H9 (cell line): ENCODE measurements around the gene HSPG2. TPM values are rescaled to one million over a fixed set of nuclear protein-coding genes. Genes with fewer than 3 reads are reported as not detected.
A peak's percentile ranks its signal among the peaks of the same experiment; 100 is the strongest.

Experiments used
- DNase-seq: peaks from one replicate; pipeline ENCODE4 v3.0.0-alpha.2; 2017
- H2AFZ ChIP-seq: one replicate; pipeline ENCODE4 v1.6.1; 2013; ENCODE audit warnings: mild to moderate bottlenecking, low read length, control low read depth, moderate library complexity
- H2AK5ac ChIP-seq: 2 replicates; pipeline ENCODE4 v1.6.1; 2013; ENCODE audit warnings: low read length, control low read depth, mixed read lengths; ENCODE audit not compliant: insufficient read length
- H2BK120ac ChIP-seq: one replicate; pipeline ENCODE4 v1.6.1; 2013; ENCODE audit warnings: low read depth, mild to moderate bottlenecking, low read length, control low read depth, inconsistent platforms; ENCODE audit not compliant: poor library complexity, severe bottlenecking
- H2BK12ac ChIP-seq: 2 replicates; pipeline ENCODE4 v1.6.1; 2013; ENCODE audit warnings: low read length, control low read depth, mixed read lengths, low read depth; ENCODE audit not compliant: insufficient read length
- H2BK15ac ChIP-seq: 2 replicates; pipeline ENCODE4 v1.6.1; 2013; ENCODE audit warnings: low read depth, low read length, control low read depth
- H2BK20ac ChIP-seq: one replicate; pipeline ENCODE4 v1.6.1; 2013; ENCODE audit warnings: low read depth, mild to moderate bottlenecking, low read length, control low read depth, inconsistent platforms; ENCODE audit not compliant: poor library complexity, severe bottlenecking
- H2BK5ac ChIP-seq: 2 replicates; pipeline ENCODE4 v1.6.1; 2013; ENCODE audit warnings: low read length, control low read depth, mixed read lengths; ENCODE audit not compliant: insufficient read length
- H3K14ac ChIP-seq: 2 replicates; pipeline ENCODE4 v1.6.1; 2013; ENCODE audit warnings: low read length, control low read depth; ENCODE audit not compliant: insufficient read depth
- H3K18ac ChIP-seq: 2 replicates; pipeline ENCODE4 v1.6.1; 2013; ENCODE audit warnings: low read depth, mild to moderate bottlenecking, mixed read lengths, low read length, control low read depth; ENCODE audit not compliant: insufficient read length
- H3K23ac ChIP-seq: 2 replicates; pipeline ENCODE4 v1.6.1; 2013; ENCODE audit warnings: low read length, control low read depth, mixed read lengths, low read depth; ENCODE audit not compliant: insufficient read length
- H3K23me2 ChIP-seq: 2 replicates; pipeline ENCODE4 v1.6.1; 2013; ENCODE audit warnings: low read depth, mild to moderate bottlenecking, mixed read lengths, low read length, control low read depth; ENCODE audit not compliant: insufficient read length, poor library complexity, severe bottlenecking
- H3K27ac ChIP-seq: 2 replicates; pipeline ENCODE4 v1.5.1; 2013; ENCODE audit warnings: low read length, control low read depth, mixed read lengths, low read depth; ENCODE audit not compliant: insufficient read length
- H3K27me3 ChIP-seq: 2 replicates; pipeline ENCODE4 v1.6.1; 2013; ENCODE audit warnings: low read length, control low read depth, inconsistent platforms; ENCODE audit not compliant: insufficient read depth
- H3K4ac ChIP-seq: 2 replicates; pipeline ENCODE4 v1.6.1; 2013; ENCODE audit warnings: low read depth, mild to moderate bottlenecking, control low read depth, inconsistent platforms, low read length, moderate library complexity
- H3K4me1 ChIP-seq: 2 replicates; pipeline ENCODE4 v1.6.1; 2013; ENCODE audit warnings: low read length, control low read depth, inconsistent platforms; ENCODE audit not compliant: insufficient read depth
- H3K4me2 ChIP-seq: 2 replicates; pipeline ENCODE4 v1.6.1; 2013; ENCODE audit warnings: low read length, control low read depth, mixed read lengths; ENCODE audit not compliant: insufficient read length, insufficient read depth
- H3K56ac ChIP-seq: 2 replicates; pipeline ENCODE4 v1.6.1; 2013; ENCODE audit warnings: low read depth, mild to moderate bottlenecking, mixed read lengths, low read length, control low read depth; ENCODE audit not compliant: insufficient read length
- H3K79me1 ChIP-seq: 2 replicates; pipeline ENCODE4 v1.6.1; 2013; ENCODE audit warnings: low read depth, mild to moderate bottlenecking, moderate library complexity, low read length, control low read depth, inconsistent platforms; ENCODE audit not compliant: insufficient read depth, poor library complexity, severe bottlenecking
- H3K79me2 ChIP-seq: 2 replicates; pipeline ENCODE4 v1.6.1; 2013; ENCODE audit warnings: low read length, control low read depth, inconsistent platforms; ENCODE audit not compliant: insufficient read depth
- H3K9ac ChIP-seq: 2 replicates; pipeline ENCODE4 v1.6.1; 2013; ENCODE audit warnings: low read length, control low read depth, mixed read lengths; ENCODE audit not compliant: insufficient read length; ENCODE audit errors: extremely low read depth
- H3K9me3 ChIP-seq: one replicate; pipeline ENCODE4 v1.6.1; 2013; ENCODE audit warnings: low read depth, low read length, inconsistent platforms; ENCODE audit not compliant: control insufficient read depth
- H3T11ph ChIP-seq: one replicate; pipeline ENCODE4 v1.6.1; 2013; ENCODE audit warnings: mild to moderate bottlenecking, low read length, control low read depth, inconsistent platforms
- H4K20me1 ChIP-seq: one replicate; pipeline ENCODE4 v1.6.1; 2013; ENCODE audit not compliant: control insufficient read depth, insufficient read length, insufficient read depth
- H4K5ac ChIP-seq: 2 replicates; pipeline ENCODE4 v1.6.1; 2013; ENCODE audit warnings: low read depth, mild to moderate bottlenecking, mixed read lengths, low read length, control low read depth; ENCODE audit not compliant: insufficient read length
- H4K8ac ChIP-seq: replicated peaks from 2 replicates; pipeline ENCODE4 v1.6.1; 2013; ENCODE audit warnings: low read length, control low read depth, mixed read lengths, low read depth; ENCODE audit not compliant: insufficient read length
- H4K91ac ChIP-seq: 2 replicates; pipeline ENCODE4 v1.6.1; 2013; ENCODE audit warnings: low read depth, mild to moderate bottlenecking, moderate library complexity, mixed read lengths, low read length, control low read depth; ENCODE audit not compliant: insufficient read length
- H3K27ac Mint-ChIP-seq, 3 experiments: 2 replicates in 2 of 3; 3 replicates in 1 of 3; pipeline ENCODE4 v1.8.0; 2020 to 2021; ENCODE audit warnings: mixed read lengths in 3 of 3, mild to moderate bottlenecking in 1 of 3, moderate library complexity in 1 of 3
- H3K27me3 Mint-ChIP-seq: 2 replicates; pipeline ENCODE4 v1.8.0; 2021; ENCODE audit warnings: low read depth, mild to moderate bottlenecking, moderate library complexity, mixed read lengths
- H3K36me3 Mint-ChIP-seq, 3 experiments: 2 replicates in 2 of 3; 3 replicates in 1 of 3; pipeline ENCODE4 v1.8.0; 2020 to 2021; ENCODE audit warnings: low read depth in 3 of 3, mixed read lengths in 3 of 3; ENCODE audit not compliant: insufficient read depth in 1 of 3
- H3K4me1 Mint-ChIP-seq, 2 experiments: 2 replicates each; pipeline ENCODE4 v1.8.0; 2020; ENCODE audit warnings: mixed read lengths in 2 of 2
- H3K4me3 Mint-ChIP-seq, 2 experiments: 2 replicates in 1 of 2; 3 replicates in 1 of 2; pipeline ENCODE4 v1.8.0; 2020 to 2021; ENCODE audit warnings: mild to moderate bottlenecking in 2 of 2, mixed read lengths in 2 of 2, moderate library complexity in 1 of 2
- H3K9me3 Mint-ChIP-seq, 2 experiments: 2 replicates in 1 of 2; 3 replicates in 1 of 2; pipeline ENCODE4 v1.8.0; 2020; ENCODE audit warnings: mild to moderate bottlenecking in 2 of 2, mixed read lengths in 2 of 2, moderate library complexity in 1 of 2
- CTCF ChIP-seq: fragments of 200-600 bp; sonication (generic); conservative IDR thresholded peaks from 3 replicates; pipeline ENCODE4 v1.8.0; 2021; ENCODE audit warnings: antibody characterized with exemption, mild to moderate bottlenecking
- WGBS: extraction: QIAGEN DNeasy Blood & Tissue Kit; methylation state at CpG from one replicate; pipeline ENCODE4 v1.1.7; 2013; ENCODE audit warnings: missing lambda C conversion rate, low lambda C conversion rate, mixed read lengths; ENCODE audit not compliant: insufficient read length; ENCODE audit errors: extremely low coverage; 5-methylcytosine and 5-hydroxymethylcytosine counted together
- total RNA-seq: library from RNA; stranded (reverse); gene quantifications from 2 replicates; pipeline ENCODE4 v1.2.1, GENCODE V29; 2021

Gene HSPG2
- total RNA-seq, 1 experiment from 2014 or later, result 90.0 TPM

GRCh38 chr1:21822349-21822748, 114.8 kb downstream of the HSPG2 start:
- Histone ChIP-seq H3K14ac (no peak overlapping the region), H3K4ac (no peak overlapping the region), H3K79me2 (no peaks in the 10 kb centered on the region), H2AK5ac (no peak overlapping the region), H2BK20ac (no peak overlapping the region), H3K9ac (no peak overlapping the region), H2AFZ (no peak overlapping the region), H3K56ac (no peak overlapping the region), H4K91ac (no peak overlapping the region), H4K5ac (no peak overlapping the region), H3K27me3 (no peaks in the 10 kb centered on the region), H4K8ac (no peak overlapping the region), H3K27ac (no peak overlapping the region), H2BK12ac (no peak overlapping the region), H3K23me2 (no peaks in the 10 kb centered on the region), H3K18ac (no peak overlapping the region), H2BK5ac (no peak overlapping the region), H3K79me1 (no peaks in the 10 kb centered on the region), H3K23ac (no peak overlapping the region), H2BK15ac (no peak overlapping the region), H3K4me1 (no peaks in the 10 kb centered on the region), H4K20me1 (no peaks in the 10 kb centered on the region), H3K9me3 (no peaks in the 10 kb centered on the region), H3K4me2 (no peak overlapping the region), H3T11ph (no peak overlapping the region), H2BK120ac (no peak overlapping the region)
- H3K9me3 Mint-ChIP-seq, result no peaks in the 10 kb centered on the region
- H3K27me3 Mint-ChIP-seq, result no peaks in the 10 kb centered on the region; the same call in 1 of the 2 replicates
- peaks cover 4 to 13% of the 10 kb centered on the region in 2 experiments for H3K4me1 Mint-ChIP-seq
- H3K36me3 Mint-ChIP-seq, result peaks cover 12 to 26% (median 19%) of the 10 kb centered on the region in 3 experiments; a peak in 6 of 7 replicates
- H3K4me3 Mint-ChIP-seq, result no peak overlapping the region
- no peak overlapping the region; a peak in 2 of 7 replicates for H3K27ac Mint-ChIP-seq
- DNase-seq, result peak; percentile 89
- TF ChIP-seq CTCF, result no peak
- WGBS, result no CpG with 5 or more reads among the region's 9 CpGs
